ENCODE measurements around the gene PPP2R1B. TPM values are rescaled to one million over a fixed set of nuclear protein-coding genes. Genes with fewer than 3 reads are reported as not detected.

The PPP2R1B gene
- total and polyA plus RNA-seq, 2 donors (not counting 3 experiments of a cell fraction or from before 2014, with no cell fraction given), result 18.0 to 50.8 TPM

DNA sequence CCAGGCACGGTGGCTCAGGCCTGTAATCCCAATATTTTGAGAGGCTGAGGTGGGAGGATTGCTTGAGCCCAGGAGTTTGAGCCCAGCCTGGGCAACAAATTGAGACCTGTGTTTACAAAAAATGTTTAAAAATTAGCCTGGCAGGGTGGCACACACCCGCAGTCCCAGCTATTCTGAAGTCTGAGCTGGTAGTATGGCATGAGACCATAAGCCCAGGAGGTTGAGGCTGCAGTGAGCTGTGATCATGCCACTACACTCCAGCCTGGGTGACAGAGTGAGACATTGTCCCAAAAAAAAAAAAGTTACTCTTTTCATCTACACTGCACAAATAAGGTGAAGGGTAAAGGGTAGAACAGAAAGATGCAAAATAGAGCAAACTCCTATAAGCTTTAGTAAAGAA, 22.3 kb upstream of the PPP2R1B start:
- intact Hi-C loops (cut with micrococcal nuclease) (no loop called here), dilution Hi-C loops (cut with MboI; ENCODE audit: extremely low pct_ligation_motif_present, low sequenced_read_pairs) (no loop called here)
- no peak overlapping the region for H3K9ac ChIP-seq (replicated peaks; ENCODE audit: extremely low read depth, insufficient read depth, low read length)
- H3K9me3 ChIP-seq (replicated peaks; ENCODE audit: control insufficient read depth, insufficient read depth, low read length), result no peaks in the 10 kb centered on the region
- H2AFZ ChIP-seq (ENCODE audit: low read depth, low read length), result no peak overlapping the region
- DNase-seq (ENCODE audit: low read depth, low spot score) (no peak), FAIRE-seq (no peak)
- H3K79me2 ChIP-seq (ENCODE audit: control insufficient read depth, insufficient read depth, low read length), result no peaks in the 10 kb centered on the region
- no peaks in the 10 kb centered on the region for H4K20me1 ChIP-seq (replicated peaks; ENCODE audit: control insufficient read depth, extremely low read depth, insufficient read depth, low read length)
- CTCF ChIA-PET, result interaction anchor here (0.8 to 1.0 kb wide), 2 partner anchors 10 to 11 kb away, joined by 3 to 4 read pairs; no protein-coding TSS in a partner anchor
- TF ChIP-seq, protein P1, sequence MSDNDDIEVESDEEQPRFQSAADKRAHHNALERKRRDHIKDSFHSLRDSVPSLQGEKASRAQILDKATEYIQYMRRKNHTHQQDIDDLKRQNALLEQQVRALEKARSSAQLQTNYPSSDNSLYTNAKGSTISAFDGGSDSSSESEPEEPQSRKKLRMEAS (IDR thresholded peaks at IDR 0.05; ENCODE audit: insufficient read depth, insufficient read length), result no peak
- TF ChIP-seq EZH2 (IDR thresholded peaks at IDR 0.05; ENCODE audit: borderline replicate concordance, low read depth, low read length, severe bottlenecking), result no peak
- no peak for TF ChIP-seq MYC (IDR thresholded peaks at IDR 0.05; ENCODE audit: low read depth, low read length)
- TF ChIP-seq GATA2 (IDR thresholded peaks at IDR 0.05; ENCODE audit: insufficient read depth, insufficient read length, low read depth, low read length), result no peak
- TF ChIP-seq POLR2A (IDR thresholded peaks at IDR 0.05; ENCODE audit: low read depth, low read length), result no peak
- TF ChIP-seq, protein P2, sequence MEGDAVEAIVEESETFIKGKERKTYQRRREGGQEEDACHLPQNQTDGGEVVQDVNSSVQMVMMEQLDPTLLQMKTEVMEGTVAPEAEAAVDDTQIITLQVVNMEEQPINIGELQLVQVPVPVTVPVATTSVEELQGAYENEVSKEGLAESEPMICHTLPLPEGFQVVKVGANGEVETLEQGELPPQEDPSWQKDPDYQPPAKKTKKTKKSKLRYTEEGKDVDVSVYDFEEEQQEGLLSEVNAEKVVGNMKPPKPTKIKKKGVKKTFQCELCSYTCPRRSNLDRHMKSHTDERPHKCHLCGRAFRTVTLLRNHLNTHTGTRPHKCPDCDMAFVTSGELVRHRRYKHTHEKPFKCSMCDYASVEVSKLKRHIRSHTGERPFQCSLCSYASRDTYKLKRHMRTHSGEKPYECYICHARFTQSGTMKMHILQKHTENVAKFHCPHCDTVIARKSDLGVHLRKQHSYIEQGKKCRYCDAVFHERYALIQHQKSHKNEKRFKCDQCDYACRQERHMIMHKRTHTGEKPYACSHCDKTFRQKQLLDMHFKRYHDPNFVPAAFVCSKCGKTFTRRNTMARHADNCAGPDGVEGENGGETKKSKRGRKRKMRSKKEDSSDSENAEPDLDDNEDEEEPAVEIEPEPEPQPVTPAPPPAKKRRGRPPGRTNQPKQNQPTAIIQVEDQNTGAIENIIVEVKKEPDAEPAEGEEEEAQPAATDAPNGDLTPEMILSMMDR (IDR thresholded peaks at IDR 0.05; ENCODE audit: extremely low read depth in 1 of 2, insufficient read depth in 1 of 2, low read depth in 1 of 2, low read length in 2 of 2), result no peak
- no peak for TF ChIP-seq POLR2AphosphoS5 (IDR thresholded peaks at IDR 0.05; ENCODE audit: insufficient read depth, low read depth, low read length)
- no peak for TF ChIP-seq FOS (IDR thresholded peaks at IDR 0.05; ENCODE audit: borderline replicate concordance, insufficient read depth, low read length)
- no peaks in the 10 kb centered on the region for H3K27me3 ChIP-seq (ENCODE audit: control insufficient read depth in 2 of 2, insufficient read depth in 2 of 2, low read length in 2 of 2)
- no peak overlapping the region for H3K27ac ChIP-seq (ENCODE audit: insufficient read depth, low read depth, low read length)
- no peak overlapping the region for H3K4me2 ChIP-seq (ENCODE audit: insufficient read depth, low read length)
- POLR2A ChIA-PET, result no interaction called here
- no peak overlapping the region for H3K4me3 ChIP-seq (replicated peaks in 1 of 3; ENCODE audit: insufficient read depth in 1 of 3, low read depth in 1 of 3, low read length in 3 of 3)
- BruUV-seq (replicated peaks), result no TSS peak
- no peaks in the 10 kb centered on the region for H3K9me1 ChIP-seq (replicated peaks; ENCODE audit: control insufficient read depth, extremely low read depth, insufficient read depth, low read length)
- H3K36me3 ChIP-seq (ENCODE audit: control insufficient read depth in 2 of 2, extremely low read depth in 1 of 2, insufficient read depth in 2 of 2, low read length in 2 of 2), result peaks cover 0 to 3% of the 10 kb centered on the region in 2 experiments
- no peaks in the 10 kb centered on the region for H3K4me1 ChIP-seq (ENCODE audit: control insufficient read depth, extremely low read depth, insufficient read depth, low read length)
